HG02885 (cell line): ENCODE results near the gene CFI.

ENCODE experiments used
- ATAC-seq: cut with Tn5 transposase; IDR thresholded peaks from one replicate; pipeline ENCODE4 v1.9.1; 2021; ENCODE audit warnings: mild to moderate bottlenecking; ENCODE audit not compliant: unreplicated experiment, poor library complexity

Gene CFI

DNA sequence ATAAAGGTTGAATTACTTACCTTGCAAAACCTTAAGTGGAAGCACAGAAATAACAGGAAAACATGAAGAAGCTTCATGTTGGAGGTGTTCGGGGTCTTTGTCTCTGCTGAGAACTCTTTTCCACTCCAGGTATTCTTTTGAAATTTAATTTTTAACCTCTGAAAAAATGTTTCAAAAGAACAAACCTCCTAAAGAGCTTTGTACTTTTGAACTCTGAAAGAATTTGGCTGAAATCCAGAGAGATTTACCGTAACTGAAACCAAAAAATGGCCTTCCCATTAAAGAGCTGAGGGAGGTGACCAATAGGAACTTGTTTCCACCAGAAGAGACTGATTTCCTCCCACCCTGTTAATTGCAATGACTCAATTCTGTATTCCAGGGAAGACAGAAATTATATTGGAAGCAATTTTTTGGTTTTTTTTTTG lies at the start of gene CFI:
Gene CFI, minus strand, starts transcription at position 105 of the 425 bp plus-strand sequence. Its CDS starts 28 bp downstream, at position 77.
- ATAC-seq, result no peak

DNA sequence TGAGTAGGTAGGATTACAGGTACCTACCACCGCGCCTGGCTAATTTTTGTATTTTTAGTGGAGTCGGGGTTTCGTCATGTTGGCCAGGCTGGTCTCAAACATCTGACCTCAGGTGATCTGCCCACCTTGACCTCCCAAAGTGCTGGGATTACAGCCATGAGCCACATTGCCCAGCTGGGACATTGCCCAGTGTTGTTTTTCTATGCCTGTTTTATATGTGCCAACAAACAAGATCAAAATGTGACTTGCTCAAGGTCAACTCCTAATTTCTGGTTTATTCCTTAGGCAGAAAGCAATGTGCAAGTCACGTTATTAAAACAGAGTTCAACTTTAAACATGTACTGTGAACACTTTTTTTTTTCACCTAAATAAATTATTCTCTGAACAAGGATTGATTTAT lies 48.8 kb upstream of the CFI start:
- ATAC-seq, result no peak

DNA sequence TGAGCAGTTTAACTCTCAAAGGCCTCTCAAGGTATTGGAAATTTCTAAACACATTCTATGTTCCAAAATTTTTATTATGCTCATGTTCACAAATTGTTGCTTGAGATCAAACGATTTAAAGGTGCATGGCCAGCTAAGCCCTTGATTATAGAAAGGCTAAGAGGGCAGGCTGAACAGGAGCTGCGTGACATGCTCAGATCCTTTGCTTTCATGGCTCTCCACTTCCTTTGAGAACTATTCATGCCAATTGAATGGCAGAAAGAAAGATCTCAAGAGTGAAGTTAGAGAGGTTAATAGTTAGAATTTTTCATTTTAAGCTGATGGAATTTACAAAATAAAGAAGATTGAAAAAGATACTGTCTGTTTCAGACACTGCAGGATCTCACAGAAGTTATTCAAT lies 46.7 kb upstream of the CFI start:
- no peak for ATAC-seq

DNA sequence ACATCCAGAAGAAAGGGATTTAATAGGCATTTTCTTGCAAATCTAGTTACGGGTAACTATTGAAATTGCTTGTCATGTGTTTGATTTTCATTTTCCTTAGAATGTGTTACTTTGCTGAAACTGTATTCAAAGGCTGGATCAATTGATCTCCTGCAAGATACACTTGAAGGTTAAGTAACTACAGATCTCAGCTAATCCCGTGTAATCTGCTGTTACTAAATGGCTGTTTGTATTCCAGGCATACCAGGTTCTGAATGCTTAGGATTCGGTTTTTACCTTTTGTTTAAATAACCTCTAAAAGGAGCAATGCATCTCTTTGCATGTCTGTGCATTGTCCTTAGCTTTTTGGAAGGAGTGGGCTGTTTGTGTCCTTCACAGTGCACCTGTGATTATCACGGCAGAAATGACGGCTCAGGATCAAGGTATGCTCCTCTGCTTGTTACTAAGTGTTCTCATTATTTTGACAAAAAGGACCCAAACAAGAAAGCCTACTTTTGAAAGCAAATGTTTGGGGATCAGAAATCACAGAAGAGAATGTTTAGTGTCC lies 46.2 kb upstream of the CFI start, which contains the start of gene LRIT3:
Gene LRIT3, plus strand, starts transcription at position 212 of the 547 bp plus-strand sequence. Its CDS starts 95 bp downstream, at position 307.
- ATAC-seq, result no peak

DNA sequence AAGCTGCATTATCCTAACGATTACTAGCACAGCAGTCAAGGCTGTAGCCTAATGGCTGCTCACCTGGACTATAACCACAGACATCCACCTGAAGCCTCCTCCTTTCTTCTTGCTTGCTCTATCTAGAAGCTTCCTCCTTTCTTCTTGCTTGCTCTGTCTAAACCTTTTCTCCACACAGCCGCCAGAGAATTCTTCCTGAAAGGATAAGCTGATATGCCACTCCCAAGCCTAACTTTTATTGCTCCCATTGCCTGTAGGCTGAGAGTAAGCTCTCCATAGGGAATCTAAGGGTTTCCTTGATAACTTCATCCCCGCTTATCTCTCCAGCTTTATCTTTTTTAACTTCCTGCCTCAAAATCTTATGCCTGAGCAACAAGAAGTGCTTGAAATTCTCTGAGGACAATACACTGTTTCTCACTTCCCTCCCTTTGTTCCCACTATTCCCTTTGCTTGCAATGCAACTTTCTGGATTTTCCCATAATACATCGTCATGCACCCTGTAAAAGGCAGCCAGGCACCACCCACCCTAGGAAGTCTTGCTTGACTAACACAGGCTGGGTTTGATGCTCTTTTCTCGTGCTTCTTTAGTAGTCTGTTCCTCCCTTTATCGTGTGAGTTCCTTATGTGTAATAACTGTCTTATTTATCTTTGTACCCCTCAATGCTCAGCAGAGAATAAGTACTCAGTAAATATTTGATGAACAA lies 44.7 kb upstream of the CFI start:
- no peak for ATAC-seq

DNA sequence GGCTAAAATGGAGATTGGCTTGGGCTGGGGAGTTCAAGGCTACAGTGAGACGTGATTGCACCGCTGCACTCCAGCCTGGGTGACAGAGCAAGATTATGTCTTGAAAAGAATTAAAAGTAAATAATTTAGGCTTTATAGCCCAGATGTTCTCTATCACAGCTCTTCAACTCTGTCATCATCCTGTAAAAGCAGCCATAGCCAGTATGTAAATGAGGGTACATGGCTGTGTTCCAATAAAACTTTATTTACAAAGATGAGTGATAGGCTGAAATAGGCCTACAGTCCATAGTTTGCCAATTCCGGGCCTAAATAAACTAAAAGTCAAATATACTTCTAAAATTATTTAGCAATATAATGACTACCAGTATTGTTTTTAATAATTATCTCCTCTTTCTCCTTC lies 35.2 kb upstream of the CFI start:
- no peak for ATAC-seq

DNA sequence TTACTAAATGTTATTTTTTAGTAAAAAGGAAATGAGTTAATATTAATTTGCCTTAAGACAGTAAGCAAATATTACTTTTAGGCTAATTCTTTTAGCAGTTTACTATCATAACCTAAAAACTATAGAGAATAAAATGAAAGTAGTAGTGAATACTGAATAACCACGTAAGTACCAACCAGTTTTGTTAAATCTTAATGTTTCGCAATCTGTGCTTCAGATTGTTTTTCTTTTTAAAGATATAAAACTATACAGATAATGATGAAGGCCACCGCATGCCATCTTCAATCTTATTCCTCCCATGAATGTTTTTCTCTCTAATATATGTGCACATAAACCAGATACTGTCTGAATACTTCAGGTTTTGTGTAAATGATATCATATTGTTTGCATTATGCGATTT lies 32.0 kb upstream of the CFI start:
- ATAC-seq, result no peak

DNA sequence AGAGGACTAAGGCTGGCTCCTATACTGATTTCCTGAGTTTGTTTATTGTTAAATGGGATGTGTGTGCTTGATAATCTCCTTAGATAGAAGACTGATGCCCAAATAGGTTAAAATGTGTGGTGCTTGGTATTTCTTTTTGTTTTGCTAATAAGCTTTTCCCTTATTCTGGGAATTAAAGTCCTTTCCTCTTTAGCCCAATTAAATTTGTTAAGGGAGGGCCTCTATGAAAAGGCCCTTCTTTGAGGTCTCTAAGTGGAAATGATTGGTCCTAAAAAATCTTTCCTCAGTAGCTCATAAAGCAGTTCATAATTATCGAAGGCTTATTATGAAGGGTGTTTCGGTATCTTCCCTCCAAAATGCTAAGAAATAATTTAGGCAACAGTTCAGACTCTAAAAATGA lies 25.9 kb upstream of the CFI start, which contains the start of gene RRH:
Gene RRH, plus strand, starts transcription at position 301 of the 400 bp plus-strand sequence. Its CDS starts 56 bp downstream, at position 357.
- no peak for ATAC-seq

DNA sequence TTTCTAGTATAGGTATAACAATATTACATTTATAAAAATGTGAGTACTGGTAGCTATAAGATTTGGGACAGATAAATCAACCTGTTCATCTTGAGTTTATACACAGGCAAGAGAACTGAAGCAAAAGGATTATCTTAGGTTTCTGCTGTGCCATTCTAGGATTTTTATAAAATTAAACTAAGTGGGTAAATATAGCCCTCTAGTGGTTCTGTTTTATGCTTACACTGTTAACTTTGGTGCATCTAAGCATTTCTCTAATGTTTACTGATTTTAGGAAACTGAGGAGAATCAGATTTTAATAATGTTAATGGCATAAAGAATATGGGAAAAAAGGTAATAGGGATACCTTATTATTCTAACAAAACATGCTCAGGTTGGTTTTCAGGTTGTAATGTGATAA lies 24.9 kb upstream of the CFI start:
- peak; percentile 68 for ATAC-seq

DNA sequence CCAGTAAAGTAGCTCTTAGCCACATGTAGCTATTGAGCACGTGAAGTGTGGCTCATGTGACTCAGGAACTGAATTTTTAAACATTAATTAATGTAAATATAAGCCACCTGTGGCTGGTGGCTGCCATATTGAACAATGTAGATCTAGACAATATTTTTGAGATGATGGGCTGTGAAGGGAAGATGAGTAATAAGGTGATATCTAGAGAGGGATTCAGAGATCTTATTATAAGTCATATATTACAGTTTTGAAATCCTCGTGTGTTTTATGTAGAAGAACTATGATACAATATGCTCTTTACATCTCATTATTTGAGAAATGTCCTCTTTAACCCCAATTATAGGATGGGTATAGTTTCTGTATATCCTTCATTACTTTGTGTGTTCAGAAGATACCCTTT lies 19.4 kb upstream of the CFI start:
- no peak for ATAC-seq

DNA sequence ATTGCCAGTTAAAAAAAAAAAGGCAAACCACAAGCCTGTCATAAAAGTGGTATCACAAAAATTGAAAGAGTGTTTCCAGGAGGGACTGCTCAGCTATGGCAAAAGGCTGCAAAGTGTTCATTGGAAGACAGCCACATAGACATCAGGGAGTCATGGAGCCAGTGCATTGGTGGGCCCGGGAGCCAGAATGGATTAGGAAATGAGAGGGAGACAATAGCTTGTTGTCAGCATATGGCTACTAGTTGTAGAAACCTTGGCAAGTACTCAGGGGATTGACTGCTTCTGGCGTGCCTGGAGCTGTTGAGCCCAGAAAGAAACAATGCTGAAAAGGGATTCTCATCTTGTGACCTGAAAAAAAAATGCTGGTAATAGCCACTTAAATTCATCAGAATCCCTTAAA lies 18.8 kb upstream of the CFI start:
- no peak for ATAC-seq

DNA sequence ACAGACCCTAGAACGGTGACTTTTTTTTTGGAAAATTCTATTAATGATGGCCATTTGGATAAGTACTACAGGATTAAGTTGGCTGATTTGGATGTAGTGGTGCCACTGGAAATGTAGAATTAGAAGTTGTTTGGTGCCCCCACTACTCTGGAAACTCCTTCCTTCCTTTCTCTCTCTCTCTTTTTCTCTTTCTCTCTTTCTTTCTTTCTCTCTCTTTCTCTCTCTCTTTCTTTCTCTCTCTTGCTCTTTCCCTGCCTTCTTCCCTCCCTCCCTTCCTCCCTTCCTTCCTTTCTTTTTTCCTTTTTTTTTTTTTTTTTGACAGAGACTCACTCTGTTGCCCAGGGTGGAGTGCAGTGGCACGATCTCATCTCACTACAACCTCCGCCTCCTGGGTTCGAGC lies 16.5 kb upstream of the CFI start:
- ATAC-seq, result no peak

DNA sequence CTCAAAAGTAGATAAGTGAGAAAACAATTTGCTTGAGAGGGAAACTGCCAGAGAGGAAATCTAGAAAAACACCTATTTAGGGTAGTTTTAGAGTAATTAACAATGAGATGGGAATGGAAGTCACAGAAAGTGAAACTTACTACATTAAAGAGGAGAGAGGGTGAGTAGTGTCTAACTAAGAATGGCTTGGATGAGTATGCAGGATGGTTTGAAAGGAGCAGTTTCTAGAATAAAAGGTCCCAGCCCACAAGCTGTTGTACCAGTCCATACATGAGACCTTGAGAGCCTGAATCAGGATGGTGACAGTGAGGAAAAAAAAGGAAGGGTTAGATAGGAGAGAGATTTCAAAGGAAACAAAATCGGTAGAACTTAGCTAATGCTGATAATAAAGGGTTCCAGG lies 15.1 kb upstream of the CFI start:
- no peak for ATAC-seq

DNA sequence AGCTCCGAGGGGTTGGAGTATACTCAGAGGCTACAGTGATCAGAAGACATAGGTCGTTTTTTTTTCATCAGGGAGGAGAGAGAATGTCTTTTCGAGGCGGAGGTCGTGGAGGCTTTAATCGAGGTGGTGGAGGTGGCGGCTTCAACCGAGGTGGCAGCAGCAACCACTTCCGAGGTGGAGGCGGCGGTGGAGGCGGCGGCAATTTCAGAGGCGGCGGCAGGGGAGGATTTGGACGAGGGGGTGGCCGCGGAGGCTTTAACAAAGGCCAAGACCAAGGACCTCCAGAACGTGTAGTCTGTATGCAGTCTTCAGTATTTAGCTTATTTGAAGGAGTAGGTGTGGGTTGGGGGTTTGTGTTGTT lies 14.3 kb upstream of the CFI start:
- ATAC-seq, result no peak

DNA sequence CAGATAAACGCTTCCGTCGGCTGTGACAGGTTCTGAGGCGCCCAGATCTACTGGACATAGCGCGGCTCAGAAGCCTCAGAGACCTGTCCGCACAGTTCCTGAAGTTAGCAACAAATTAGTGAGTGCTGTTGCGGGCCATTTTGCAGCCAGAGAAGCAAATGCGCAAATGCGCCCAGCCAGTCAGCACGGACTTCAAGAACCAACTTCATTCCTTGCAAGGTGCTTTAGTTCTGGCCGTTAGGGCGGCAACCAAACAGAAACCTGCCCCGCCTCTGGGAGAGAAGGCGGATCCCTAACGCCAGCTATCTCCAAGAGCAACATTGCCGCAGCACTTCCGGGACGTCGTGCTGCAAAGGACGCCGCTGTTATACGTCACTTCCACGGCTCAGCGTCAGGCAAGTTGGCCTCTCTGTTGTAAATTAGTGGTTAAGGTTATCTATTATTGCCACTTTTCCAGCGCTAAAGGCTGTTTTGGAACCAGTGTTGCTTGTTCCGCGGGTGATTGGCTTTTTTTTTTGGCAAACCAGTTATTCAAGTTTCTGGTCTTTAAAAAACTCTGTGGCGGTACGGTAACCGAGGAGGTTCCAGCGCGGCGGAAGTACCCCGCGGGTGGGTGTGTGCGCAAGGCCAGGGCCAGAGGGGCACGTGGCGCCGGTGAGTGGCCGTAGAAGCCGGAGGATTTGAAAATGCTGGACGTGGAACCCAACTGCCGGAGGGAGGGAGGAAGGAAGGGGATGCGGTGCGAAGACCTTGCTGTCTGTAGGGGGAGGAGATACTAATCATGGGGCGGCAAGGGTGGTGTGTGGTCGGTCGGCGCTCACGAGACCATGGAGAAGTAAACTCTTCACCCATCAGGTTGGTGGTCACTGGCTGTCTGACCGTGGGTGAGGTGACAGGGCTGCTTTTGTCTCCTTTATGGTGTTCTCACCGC lies 13.6 kb upstream of the CFI start, which contains the start of gene GAR1:
Gene GAR1, plus strand, starts transcription at position 612 of the 931 bp plus-strand sequence. CDS start 403 bp downstream, outside the sequence.
- ATAC-seq, result peak; percentile 99

DNA sequence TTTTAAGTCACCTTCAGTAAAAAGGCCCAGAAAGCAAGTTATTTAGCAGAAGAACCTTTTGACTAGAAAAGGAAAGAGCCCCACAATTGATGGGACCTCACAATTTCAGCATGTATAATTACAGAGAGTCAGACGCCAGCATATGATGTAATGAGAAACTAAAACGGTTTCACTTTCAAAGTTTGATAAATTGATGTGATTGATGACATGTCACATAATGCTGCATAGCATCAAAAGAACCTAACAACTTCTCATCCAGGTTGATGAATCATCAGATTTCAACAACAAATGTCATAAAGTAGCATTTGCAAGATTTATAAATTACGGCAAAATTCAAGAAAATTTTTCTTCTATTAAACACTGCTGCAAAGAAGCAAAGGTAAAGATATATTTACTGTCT lies 9.9 kb upstream of the CFI start:
- no peak for ATAC-seq

DNA sequence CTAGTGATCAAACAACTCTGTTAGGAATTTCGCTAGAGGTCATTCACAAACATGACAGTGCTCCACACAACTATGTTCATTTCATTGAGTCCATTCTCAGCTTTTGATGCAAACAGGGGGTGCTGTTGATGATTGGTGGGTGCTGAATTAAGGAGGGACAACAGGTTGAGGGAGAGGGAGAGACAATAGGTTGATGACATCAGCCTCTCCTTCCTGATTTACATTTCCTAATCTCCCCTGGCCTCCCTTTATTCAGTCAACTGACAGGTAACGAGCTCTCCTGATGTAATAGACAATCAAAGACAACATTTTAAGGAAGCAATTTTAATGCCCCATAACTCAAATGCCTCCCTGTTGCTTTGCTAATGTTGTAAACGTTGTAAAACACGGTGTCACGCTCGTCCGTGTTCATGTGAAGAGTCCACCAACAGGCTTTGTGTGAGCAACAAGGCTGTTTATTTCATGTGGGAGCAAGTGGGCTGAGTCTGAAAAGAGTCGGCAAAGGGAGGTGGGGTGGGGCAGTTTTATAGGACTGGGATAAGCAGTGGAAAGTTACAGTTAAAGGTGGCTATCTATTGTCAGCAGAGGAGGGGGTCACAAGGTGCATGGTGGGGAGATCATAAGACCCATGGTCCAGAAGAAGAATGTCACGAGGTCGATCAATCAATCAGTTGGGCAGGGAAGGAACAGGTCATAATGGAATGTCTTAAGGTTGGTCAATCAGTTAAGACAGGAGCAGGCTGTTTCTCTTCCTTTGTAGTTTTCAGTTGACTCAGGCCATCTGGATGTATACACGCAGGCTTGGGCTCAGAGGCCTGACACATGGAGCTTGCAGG lies 9.0 kb upstream of the CFI start:
- no peak for ATAC-seq

DNA sequence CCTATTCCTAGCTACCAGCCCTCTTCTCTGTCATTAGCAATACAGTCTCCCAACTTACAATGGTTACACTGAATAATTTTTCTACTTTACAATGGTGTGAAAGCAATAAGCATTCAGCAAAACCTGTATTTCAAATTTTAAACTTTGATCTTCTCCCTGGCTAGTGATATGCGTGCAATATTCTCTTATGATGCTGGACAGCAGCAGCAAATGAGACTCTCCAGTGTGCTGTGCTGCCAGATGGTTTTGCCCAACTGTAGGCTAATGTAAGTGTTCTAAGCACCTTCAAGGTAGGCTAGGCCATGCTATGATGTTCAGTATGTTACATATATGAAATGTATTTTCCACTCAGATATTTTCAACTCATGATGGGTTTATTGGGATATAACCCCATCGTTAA lies 7.9 kb upstream of the CFI start:
- ATAC-seq, result no peak

DNA sequence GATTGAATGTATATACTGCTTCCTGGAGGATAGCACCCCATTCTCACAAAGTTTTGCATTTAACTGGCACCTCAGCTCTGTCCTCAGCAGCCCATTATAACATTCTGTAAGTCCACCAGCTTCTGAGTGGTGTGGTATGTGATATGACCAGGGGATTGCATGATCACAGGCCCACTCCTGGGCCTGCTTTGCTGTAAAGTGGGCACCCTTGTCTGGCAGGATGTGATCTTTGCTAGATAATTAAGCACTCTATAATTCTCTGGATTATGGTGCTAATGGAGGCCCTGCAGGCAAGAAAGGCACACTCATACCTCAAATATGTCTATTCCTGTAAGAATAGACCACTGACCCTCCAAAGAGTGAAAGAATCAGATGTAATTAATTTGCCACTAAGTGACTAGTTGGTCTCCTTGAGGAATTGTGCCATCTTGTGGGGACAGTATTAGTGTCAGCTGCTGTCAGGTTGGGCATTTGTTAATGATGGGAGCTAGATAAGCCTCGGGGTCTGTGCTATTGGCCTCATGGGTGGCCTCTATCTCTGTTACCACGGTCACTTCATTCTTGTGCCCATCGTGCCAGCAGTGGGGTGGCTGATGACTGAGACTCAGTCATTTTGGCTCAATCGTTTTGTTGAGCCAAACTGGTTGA lies 2.2 kb upstream of the CFI start:
- peak; percentile 76 for ATAC-seq
